Nephron (organoid): ENCODE results near the gene MLYCD.

ENCODE experiments used
- H3K27ac Mint-ChIP-seq, 3 experiments: 2 replicates each; pipeline ENCODE4 v1.8.0; 2020; ENCODE audit warnings: mixed read lengths in 3 of 3, mild to moderate bottlenecking in 2 of 3, moderate library complexity in 1 of 3
- H3K27me3 Mint-ChIP-seq: 2 replicates; pipeline ENCODE4 v1.8.0; 2021; ENCODE audit warnings: low read depth, mild to moderate bottlenecking, moderate library complexity, mixed read lengths
- H3K36me3 Mint-ChIP-seq: 2 replicates; pipeline ENCODE4 v1.8.0; 2020; ENCODE audit warnings: low read depth, mixed read lengths
- H3K4me1 Mint-ChIP-seq: 2 replicates; pipeline ENCODE4 v1.8.0; 2020; ENCODE audit warnings: mixed read lengths
- H3K4me3 Mint-ChIP-seq, 3 experiments: 2 replicates each; pipeline ENCODE4 v1.8.0; 2020; ENCODE audit warnings: mild to moderate bottlenecking in 3 of 3, mixed read lengths in 3 of 3, moderate library complexity in 2 of 3
- H3K9me3 Mint-ChIP-seq: 2 replicates; pipeline ENCODE4 v1.8.0; 2020; ENCODE audit warnings: mixed read lengths
- TF ChIP-seq, protein P1 (sequence below), 3 experiments: fragments of 200-600 bp; sonication (generic); IDR thresholded peaks; one replicate each; pipeline ENCODE4 v1.5.0; 2021; ENCODE audit warnings: antibody characterized with exemption in 3 of 3; ENCODE audit not compliant: unreplicated experiment in 3 of 3

MLYCD gene

DNA sequence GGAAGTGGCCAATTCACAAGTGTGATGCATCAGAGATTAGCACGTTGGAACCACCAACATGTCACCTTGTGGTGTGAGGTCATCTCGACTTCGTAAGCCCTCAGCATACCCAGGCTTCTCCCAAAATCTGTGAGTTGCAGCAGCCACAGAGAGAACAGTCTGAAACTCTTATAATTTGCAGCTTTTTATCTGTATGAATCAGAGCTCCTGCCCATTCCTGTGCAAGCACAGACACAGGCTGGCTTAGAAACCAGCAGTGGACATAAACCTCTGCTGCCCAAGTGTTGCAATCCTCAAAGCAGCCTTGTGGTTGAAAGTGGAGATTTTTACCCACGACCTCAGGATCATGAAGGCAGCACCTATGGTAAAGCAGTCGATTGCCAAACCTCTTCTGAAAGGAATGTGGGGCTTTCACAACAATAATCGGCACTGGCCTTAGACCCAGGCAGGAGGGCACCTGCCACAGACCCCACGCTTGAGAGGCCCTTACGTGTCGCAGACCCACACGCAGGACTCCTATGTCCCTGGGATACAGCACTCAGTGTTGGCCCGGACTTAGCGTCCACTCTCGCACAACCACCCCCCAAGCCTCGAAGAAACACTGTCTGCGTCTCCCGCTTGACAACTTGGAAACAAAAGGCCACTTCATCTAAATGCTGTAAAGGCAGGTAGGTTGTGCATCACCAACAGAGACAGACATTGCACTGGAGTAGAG lies 29.6 kb downstream of the MLYCD start:
- no peak overlapping the region for H3K27ac Mint-ChIP-seq

DNA sequence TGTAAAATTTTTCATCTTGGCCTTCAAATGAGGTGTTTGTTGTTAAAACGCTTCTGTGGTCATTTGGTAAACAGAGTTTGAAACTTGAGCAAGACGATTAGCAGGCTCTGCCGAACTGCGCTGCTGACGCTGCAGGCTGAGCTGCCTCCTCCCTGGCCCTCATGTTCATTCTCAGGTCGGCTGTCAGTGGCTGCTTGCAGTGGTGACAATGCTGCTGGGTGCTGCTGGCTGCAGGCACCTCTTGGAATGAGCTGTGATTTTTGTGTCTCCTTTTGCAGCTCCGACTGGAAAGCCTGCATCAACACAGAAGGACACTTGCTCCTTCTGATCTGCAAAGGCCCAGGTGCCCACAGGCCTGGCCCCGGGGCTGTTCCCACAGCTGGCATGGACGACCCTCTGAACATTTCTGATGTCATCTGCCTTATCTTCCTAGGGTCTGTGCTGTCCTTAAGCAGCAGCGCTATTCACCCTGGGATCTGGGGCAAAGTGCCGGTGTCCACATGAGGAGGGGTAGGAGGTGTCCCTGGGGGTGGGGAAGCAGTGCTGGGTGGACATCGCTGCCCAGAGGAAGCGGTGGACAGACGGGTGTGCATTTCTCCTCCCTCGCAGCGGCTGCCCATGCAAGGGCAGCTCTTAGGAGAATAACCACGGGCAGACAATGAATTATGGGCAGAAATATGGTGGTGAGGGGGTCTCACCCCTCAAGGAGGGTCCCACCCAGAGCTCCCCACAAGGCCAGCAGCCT lies 31.1 kb downstream of the MLYCD start:
- no peak overlapping the region for H3K4me3 Mint-ChIP-seq
- no peaks in the 10 kb centered on the region for H3K9me3 Mint-ChIP-seq
- TF ChIP-seq, protein P1, sequence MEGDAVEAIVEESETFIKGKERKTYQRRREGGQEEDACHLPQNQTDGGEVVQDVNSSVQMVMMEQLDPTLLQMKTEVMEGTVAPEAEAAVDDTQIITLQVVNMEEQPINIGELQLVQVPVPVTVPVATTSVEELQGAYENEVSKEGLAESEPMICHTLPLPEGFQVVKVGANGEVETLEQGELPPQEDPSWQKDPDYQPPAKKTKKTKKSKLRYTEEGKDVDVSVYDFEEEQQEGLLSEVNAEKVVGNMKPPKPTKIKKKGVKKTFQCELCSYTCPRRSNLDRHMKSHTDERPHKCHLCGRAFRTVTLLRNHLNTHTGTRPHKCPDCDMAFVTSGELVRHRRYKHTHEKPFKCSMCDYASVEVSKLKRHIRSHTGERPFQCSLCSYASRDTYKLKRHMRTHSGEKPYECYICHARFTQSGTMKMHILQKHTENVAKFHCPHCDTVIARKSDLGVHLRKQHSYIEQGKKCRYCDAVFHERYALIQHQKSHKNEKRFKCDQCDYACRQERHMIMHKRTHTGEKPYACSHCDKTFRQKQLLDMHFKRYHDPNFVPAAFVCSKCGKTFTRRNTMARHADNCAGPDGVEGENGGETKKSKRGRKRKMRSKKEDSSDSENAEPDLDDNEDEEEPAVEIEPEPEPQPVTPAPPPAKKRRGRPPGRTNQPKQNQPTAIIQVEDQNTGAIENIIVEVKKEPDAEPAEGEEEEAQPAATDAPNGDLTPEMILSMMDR (IDR thresholded peaks at IDR 0.05; ENCODE audit: unreplicated experiment in 3 of 3): no peak
- no peaks in the 10 kb centered on the region for H3K27me3 Mint-ChIP-seq
- H3K27ac Mint-ChIP-seq: no peak overlapping the region
- H3K4me1 Mint-ChIP-seq: peaks cover 30% of the 10 kb centered on the region
- no peaks in the 10 kb centered on the region for H3K36me3 Mint-ChIP-seq

More for the DNA sequence above, 29.6 kb downstream of the MLYCD start:
- Mint-ChIP-seq H3K4me1 (peaks cover 15% of the 10 kb centered on the region), H3K4me3 (no peak overlapping the region), H3K36me3 (no peaks in the 10 kb centered on the region), H3K27me3 (no peaks in the 10 kb centered on the region), H3K9me3 (no peaks in the 10 kb centered on the region)
- TF ChIP-seq, protein P1 (IDR thresholded peaks at IDR 0.05; ENCODE audit: unreplicated experiment in 3 of 3): no peak

DNA sequence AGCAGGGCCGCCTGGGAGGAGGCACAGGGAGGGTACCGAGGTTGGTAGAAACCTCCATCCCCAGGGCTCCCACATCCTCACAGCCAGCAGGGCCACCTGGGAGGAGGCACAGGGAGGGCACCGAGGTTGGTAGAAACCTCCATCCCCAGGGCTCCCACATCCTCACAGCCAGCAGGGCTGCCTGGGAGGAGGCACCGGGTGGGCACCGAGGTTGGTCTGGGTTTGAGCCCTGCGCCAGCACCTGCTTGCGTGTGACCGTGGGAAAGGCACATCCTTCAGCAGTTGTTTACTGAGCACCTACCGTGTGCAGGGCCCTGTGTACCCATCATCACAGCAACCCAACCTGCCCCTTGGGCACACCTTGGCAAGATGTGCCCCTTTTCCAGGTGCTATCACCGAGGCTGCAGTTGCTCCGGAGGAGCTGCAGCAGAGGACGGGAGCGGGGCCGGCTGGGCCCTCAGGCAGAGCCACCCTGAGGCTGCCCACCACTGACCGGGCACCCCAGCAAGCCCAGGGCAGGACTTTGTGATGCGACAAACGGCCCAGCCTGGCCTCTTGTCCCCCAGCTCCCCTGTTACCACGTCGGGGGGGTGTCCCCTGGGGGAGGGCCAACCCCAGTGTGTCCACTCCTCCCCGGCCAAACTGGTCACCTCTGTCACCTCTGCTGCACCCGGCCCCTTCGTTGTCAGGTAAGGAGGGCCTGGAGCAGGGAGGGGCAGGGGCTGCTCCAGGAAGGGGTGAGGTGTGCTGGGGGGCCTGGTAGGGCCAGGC lies 32.0 kb downstream of the MLYCD start:
- H3K4me1 Mint-ChIP-seq: peaks cover 30% of the 10 kb centered on the region
- H3K4me3 Mint-ChIP-seq: no peak overlapping the region
- no peaks in the 10 kb centered on the region for H3K36me3 Mint-ChIP-seq
- no peaks in the 10 kb centered on the region for H3K9me3 Mint-ChIP-seq
- H3K27me3 Mint-ChIP-seq: no peaks in the 10 kb centered on the region
- H3K27ac Mint-ChIP-seq: no peak overlapping the region
- TF ChIP-seq, protein P1 (IDR thresholded peaks at IDR 0.05; ENCODE audit: unreplicated experiment in 3 of 3): no peak

DNA sequence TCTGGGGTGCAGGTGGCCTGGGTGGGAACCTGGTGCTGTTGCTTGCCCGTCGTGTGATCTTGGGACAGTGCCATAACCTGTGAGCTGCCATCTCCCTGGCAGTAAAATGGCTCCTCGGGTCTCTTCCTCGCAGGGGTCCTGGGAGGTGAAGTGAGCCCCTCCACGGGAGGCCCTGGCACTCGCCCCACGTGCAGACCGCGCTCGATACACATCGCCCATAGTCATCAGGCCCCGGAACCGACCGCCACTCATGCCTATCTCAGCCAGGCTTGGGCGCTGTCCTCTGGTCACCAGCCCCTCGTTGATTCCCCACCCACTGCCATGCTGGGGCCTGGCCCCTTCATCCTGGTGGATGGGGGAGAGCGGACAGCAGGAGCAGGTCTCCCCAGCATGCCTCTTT lies 32.6 kb downstream of the MLYCD start:
- Mint-ChIP-seq H3K27ac (no peak overlapping the region), H3K4me3 (no peak overlapping the region), H3K36me3 (no peaks in the 10 kb centered on the region), H3K27me3 (no peaks in the 10 kb centered on the region), H3K9me3 (no peaks in the 10 kb centered on the region), H3K4me1 (peaks cover 27% of the 10 kb centered on the region)
- TF ChIP-seq, protein P1 (IDR thresholded peaks at IDR 0.05; ENCODE audit: unreplicated experiment in 3 of 3): no peak

DNA sequence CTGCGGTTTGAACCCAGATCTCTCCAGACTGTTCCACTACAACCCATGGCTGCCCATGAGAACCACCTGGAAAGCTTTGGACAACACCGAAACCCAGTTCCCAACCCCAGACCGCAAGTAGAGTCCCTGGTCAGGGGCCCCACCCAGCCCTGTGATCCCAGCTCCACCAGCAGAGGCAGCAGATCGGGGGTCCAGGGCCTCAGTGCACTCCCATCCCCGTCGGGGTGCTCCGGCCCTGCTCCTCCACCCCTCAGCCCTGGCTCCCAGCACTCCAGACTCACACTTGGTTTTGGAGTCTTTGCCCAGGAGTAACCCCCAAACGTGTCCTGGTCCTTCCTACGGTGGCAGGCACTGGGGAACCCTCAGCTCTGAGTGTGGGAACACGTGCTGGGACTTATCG lies 33.4 kb downstream of the MLYCD start:
- Mint-ChIP-seq H3K4me3 (no peak overlapping the region), H3K27me3 (no peaks in the 10 kb centered on the region), H3K9me3 (no peaks in the 10 kb centered on the region), H3K36me3 (no peaks in the 10 kb centered on the region), H3K27ac (no peak overlapping the region), H3K4me1 (peaks cover 21% of the 10 kb centered on the region)
- TF ChIP-seq, protein P1 (IDR thresholded peaks at IDR 0.05; ENCODE audit: unreplicated experiment in 3 of 3): no peak
